GM19238 (cell line): ENCODE measurements around the gene DENND5B.
A peak's percentile ranks its signal among the peaks of the same experiment; 100 is the strongest.

Experiments
- DNase-seq: peaks from one replicate; pipeline ENCODE4 v3.0.0; 2011; ENCODE audit warnings: low spot score; ENCODE audit not compliant: insufficient read length

The DENND5B gene

DNA sequence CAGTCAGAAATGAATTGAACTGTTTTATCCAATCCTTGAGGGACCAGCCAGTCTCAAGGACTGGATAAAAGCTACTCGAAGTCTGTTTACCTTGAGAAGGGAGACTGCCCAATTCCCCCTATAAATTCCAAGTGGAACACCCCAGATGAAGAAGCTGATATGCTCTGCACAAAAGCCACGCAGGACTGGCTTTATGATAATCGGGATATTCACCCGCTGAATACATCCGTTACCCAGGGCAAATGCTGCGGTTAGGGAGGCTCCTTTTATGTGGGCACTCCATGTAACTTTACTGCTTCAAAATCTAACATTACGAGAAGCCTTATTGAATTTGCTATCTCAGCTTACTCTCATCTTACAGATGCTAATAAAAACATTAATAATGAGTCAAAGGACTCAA is 119.1 kb downstream of the DENND5B start:
- DNase-seq, result no peak

DNA sequence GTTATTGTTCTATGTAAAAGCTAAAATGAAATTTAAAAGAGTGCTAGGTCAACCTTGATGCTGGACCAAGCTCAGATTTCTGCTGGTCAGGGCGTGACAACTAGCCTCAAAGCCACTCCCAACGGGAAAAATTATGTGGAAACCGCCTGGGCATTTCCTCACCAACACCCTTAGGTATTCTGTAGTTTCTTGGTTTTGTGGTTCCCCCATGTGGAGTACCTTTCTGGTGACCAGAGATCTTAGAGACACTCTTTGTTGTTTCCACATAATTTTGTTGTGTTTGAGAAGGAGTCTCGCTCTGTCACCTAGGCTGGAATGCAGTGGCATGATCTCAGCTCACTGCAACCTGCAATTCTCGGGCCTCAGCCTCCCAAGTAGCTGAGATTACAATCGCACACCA is 119.9 kb downstream of the DENND5B start:
- no peak for DNase-seq

DNA sequence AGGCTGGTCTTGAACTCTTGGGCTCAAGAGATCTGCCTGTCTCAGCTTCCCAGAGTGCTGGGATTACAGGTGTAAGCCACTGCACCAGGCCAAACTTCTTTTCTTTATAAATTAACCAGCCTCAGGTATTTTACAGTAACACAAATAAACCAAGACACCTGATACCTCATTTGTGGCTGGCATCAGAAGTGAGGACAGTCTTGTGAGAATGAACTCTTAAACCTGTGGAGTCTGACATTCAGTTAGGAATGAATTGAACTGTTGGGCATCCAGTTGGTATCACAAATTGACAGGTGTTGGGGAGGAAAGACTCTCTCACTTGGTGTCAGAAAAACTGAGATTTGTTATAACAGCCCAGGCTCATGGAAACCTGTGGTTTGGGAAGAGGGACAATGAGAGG is 120.5 kb downstream of the DENND5B start:
- DNase-seq, result no peak

DNA sequence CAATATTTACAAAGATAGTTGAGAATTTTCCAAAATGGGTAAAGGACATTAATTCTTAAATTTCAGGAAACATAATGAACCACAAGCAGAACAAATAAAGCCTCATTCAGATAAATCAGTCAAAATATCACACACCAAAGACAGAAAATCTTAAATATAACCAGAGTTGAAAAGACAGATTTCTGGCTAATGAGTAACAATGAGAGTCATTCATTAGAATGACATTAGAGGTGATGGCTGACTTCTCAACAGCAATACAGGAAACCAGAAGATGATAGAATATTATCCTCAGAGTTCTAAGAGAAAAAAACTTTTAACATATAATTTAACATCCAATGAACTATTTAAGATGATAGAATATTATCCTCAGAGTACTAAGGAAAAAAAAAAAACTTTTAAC is 124.2 kb downstream of the DENND5B start:
- no peak for DNase-seq

DNA sequence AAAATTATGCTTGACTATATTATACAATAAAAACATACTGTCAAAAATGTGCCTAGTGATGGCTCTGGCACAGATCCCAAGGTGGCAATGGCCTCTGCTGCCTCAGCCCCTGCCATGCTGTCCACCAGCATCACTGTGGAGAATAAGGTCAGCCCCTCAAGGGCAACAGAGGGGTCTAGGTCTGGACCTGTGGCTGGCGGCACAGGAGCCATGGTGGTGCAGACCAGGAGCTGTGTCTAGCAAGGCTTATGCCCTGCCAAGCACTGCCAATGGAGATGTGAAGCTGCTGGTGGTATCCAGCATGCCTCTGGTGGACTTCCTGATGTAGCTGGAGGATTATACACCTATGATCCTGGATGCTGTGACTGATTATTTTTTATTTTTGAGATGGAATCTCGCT is 125.9 kb downstream of the DENND5B start:
- DNase-seq, result no peak

DNA sequence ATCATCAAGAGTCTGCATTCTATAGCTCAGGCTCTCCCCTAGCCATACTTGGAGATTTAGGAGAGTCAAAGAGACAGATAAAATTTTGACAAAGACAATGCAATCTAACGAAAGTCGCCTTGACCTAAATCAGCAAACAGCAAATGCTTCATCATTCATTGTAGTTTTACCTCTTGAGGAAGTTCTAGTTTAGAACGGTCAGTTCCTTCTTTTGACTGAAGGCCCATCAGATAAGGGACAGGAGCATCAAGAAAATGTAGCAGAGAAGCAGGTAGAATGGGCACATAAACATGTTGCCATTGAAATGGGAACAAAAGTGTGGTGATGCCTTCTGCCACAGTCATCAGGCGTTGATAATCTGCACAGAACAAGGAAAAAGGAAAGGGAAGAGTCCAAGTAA is 130.9 kb downstream of the DENND5B start:
- no peak for DNase-seq

DNA sequence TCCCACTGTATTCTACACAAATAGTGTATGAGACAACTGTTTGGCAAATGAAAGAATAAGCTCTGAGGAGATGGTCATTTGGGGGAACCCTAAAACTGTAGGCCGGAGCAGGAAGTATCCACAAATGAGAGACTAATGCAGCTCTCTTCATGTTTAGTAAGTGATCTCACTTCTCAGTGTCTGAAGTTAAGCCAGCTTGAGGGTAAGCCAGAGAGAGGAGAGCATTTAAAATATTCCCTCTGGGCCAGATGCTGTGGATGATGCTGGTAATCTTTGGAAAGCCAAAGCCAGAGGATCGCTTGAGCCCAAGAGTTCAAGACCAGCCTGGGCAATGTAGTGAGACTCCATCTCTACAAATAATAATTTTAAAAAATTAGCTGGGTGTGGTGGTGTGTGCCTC is 134.4 kb downstream of the DENND5B start:
- no peak for DNase-seq

DNA sequence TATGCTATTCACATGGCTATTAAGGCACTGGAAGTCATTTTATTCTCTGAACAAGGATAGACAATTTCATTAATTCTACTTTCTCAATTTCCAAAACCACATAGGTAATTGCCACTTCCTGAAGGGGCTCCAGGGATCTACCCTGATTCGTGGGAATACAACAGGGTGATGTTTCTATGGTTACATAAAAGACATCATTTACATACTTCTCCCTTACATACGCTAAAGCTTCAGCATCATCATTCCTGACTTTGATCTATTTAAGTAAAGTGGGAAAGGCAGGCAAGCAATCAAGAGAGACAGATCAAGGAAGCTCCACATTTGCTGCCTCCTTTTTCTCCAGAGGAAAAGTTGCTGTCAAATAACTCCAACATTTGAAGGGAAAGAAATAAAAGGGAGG is 146.2 kb downstream of the DENND5B start:
- no peak for DNase-seq

DNA sequence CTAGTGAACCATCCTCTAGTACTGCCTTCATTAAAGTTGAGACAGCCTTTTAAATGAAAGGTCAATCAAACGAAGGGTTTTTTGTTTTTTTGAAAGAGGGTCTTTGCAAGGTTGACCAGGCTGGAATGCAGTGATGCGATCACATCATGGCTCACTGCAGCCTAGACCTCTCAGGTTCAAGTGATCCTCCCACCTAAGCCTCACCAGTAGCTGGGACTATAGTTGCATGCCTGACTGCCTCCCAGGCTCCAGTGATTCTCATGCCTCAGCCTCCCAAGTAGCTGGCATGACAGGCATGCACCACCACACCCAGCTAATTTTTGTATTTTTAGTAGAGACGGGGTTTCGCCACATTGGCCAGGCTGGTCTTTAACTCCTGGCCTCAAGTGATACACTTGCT is 150.3 kb downstream of the DENND5B start:
- no peak for DNase-seq

DNA sequence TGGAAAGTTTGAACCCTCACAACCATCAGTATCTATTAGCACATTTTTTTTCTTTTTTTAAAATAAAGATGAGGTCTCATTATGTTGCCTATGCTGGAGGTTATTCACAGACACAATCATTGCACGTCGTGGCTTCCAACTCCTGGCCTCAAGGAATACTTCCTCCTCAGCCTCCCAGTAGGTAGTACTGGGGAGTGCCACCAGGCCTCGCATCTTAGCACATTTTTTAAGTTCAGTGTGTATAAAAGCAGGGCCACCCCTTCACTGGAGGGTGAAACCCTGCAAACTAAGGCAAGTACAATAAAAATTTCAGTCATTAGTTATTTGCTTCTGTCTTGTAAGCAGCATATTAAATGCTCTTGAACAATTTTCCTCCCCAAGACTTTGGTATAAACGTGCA is 150.8 kb downstream of the DENND5B start:
- DNase-seq, result no peak

DNA sequence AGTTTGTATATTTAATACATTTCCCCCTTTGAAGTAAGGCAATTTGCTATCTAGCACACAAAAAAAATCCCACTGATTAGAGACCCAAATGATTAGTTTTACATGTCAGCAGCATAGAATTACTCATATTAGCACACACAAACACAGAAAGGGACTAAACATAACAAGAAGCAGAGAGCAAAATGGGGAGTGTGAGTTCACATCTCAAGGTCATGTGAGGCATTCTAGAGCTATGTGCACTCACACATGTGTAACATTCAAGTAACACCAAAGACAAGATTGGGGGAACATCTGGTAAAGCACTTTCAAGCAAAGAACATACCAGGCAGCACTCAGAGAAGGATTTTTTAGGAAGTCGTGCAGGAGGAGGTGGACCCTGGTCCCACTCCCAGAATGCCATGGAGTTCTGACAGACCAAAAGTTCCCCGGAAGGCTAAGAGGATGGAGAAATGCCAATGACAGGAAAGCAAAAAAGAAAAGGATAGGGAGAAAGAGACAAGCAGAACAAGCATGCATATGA is 159.2 kb downstream of the DENND5B start:
- DNase-seq, result no peak

DNA sequence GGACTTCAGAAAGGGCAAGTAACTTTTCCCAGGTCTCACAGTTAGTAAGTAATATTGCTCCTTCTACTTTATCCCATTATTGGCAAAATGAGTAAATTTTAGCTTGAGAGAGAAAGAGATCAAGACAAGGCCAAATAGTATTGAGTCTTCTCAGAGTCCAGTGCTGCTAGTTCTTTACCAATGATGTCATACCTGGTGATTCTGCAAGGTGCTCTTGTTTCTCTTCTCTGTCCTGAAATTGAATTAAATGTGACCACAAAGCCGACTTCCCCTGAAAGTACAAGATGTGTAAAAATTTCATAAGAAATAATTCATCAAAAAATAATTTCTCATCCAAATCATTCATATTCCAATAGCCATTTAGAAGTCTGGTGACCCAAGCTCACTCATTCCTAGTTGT is 167.5 kb downstream of the DENND5B start:
- DNase-seq, result no peak

DNA sequence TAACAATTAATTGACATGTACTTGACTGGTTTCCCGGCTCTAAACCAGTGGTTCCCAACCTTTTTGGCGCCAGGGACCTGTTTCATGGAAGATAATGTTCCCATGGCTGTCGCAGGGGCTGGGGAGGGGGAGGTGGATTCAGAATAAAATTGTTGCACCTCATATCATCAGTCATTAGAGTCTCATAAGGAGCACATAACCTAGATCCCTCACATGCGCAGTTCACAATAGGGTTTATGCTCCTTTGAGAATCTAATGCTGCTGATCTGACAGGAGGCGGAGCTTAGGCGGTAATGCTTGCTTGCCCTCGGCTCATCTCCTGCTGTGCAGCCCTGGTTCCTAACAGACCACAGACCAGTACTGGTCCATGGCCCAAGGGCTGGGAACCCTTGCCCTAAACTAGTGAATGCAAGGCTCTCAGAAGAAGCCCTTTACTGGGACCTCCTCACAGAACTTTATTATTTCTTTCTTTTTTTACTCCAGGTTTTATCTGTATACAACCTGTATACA is 178.6 kb downstream of the DENND5B start:
- DNase-seq, result no peak

DNA sequence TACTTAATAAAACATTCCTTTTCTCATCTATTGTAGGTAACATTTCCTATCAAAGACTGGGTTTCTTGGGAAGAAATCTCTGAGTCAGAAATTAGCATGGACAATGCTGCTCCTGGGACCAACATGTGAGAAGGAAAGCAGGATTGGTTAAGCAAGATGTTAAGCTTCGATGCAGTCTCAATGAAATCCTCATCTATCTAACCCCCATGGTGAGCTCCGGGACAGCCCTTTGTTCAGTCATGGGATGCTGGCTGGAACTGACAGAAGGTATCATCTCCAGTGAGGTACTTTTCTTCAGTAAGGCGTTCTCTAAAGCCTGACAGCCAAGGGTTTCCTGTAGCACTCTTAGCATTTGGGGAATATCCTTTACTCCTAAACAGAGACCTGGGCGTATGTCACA is 182.2 kb downstream of the DENND5B start:
- no peak for DNase-seq

DNA sequence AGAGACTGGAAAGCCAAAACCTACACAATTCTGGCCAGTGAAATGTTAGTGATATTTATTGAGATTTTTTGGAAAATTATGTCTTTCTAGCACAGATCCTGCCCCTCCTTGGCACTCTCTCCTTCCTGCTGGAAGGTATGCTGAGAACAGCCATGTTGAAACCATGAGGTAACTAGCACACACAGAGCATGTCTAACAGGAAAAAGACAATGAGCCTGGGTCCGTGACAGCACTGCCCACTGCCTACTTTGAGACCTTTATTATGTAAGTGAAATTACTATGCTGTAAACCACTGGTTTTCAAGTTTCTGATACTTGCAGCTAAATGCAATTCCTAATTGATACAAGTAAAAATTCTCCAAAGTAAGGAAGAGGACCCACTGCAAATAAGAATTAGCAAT is 183.4 kb downstream of the DENND5B start:
- DNase-seq, result no peak

DNA sequence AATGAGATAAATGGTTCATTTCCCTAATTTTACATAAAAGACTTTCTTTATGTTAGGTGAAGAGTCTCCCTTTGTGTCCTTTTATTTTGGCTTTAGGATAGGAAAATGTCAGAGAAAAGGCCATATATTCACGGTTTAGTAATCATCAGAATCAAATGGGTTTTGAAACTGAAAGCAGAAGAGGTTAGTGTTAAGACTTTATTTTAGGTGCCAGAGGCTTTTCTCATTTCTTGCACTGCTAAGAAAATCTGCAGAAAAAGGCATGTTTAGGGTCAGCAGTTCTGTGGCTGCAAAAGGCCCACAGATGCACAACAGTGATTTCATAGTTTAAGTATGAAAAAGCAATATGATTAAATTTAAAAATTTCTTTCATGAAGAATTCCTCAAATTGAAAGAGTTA is 184.6 kb downstream of the DENND5B start:
- DNase-seq, result peak; percentile 23

DNA sequence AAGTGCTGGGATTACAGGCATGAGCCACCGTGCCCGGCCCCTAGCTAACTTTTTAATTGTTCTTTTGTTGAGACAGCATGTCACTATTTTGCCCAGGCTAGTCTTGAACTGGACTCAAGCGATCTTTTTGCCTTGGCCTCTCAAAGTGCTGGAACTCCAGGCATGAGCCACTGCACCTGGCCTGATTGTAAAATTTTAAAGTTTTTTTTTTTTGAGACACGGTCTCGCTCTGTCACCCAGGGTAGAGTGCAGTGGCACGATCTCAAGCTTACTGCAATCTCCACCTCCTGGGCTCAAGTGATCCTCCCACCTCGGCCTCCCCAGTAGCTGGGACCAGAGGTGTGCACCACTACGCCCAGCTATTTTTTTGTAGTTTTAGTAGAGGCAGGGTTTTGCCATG is 185.9 kb downstream of the DENND5B start:
- no peak for DNase-seq

DNA sequence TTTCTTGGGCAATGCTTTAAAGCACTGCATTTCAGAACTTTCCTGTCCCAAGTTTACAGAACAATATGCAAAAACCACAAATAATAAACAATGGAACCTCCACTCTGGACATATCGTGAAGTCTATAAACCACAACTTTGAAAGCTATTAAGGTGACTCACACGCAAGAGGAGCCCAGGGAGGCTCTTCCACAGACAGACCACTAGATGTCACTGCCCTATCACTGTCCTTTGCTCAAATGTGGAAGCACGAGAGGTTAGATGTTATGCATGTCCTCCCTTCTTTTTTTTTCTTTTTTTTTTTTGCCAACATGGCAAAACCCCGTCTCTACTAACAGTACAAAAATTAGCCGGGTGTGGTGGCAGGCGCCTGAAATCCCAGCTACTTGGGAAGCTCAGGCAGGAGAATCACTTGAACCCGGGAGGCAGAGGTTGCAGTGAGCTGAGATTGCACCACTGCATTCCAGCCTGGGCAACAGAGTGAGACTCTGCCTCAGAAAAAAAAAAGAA is 187.8 kb downstream of the DENND5B start:
- DNase-seq, result peak; percentile 46

DNA sequence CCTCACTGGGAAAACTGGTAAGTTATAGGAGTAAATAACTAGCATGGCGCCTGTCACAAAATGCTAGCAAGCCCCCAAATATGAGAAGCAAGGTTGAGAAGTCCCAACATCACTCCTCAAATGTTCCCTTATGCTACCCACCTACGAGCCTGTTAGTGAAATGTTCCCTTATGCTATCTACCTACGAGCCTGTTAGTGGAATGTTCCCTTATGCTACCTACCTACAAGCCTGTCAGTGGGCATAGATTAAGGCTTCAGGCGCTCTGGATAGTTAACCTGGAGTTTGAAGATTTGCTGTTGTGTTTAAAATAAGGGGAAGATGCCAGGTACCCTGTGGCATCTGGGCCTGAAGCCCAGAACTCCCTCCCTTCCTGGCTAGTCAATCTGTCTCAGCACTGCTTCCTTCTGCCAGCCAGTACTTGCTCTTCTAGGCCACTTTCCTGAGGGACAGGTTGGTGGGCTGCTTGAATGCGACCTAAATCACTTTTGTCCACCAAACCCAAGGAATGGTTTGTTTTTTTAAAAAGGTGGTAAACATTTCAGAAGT is 197.9 kb downstream of the DENND5B start:
- DNase-seq, result no peak

DNA sequence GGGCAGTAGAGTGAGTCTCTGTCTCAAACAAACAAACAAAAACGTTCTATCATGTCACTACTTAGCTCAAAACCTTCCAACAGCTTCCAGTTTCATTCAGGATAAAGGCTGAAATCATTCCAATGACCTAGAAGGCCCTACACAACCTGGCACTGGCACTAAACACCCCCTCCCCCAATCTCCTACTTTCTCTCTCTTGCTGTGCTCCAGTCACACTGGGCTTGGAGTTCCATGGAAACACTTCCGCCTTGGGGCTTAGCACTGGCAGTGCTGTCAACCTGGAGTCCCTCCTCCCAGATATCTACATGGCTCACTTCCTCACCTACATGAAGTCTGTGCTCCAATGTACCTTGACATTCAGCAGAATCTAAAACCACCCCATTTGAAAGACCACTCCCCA is 199.9 kb downstream of the DENND5B start:
- DNase-seq, result no peak

DNA sequence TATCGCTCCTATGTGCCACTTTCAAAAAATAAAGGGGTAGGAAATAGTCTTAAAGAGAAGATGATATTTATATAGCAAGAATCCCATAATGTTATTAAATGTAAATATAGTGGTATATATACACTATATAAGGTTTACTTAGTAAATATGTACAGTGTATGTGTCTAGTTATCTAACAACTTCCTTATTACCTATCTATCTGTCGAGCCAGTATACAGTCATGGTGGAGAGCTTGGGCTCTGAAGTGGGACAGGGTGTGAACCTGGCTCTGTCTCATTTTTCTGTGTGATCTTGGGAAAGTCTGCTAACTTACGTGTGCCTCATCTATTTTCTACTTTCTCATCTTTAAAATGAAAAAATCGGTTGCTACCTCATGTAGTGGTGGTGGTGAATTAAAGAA is 202.2 kb downstream of the DENND5B start:
- DNase-seq, result no peak

DNA sequence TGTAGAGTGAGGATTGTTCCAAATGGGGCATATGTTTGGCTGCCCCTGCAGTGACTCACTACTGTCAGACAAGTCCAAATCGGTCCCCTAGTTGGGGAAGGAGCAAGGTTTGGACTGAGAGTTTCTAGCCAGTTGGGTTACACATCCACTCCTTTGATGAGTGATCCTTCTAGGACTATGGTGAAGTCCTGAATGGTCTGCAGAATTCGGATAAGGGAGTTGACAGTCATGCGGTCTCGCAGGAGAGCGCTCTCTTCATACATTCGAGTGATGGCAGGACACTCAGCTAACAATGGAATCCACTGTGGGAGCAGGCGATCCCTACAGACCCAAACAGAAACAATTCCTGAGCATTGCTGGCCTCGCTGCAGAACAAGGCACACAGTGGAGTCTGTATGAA is 203.5 kb downstream of the DENND5B start:
- DNase-seq, result no peak

DNA sequence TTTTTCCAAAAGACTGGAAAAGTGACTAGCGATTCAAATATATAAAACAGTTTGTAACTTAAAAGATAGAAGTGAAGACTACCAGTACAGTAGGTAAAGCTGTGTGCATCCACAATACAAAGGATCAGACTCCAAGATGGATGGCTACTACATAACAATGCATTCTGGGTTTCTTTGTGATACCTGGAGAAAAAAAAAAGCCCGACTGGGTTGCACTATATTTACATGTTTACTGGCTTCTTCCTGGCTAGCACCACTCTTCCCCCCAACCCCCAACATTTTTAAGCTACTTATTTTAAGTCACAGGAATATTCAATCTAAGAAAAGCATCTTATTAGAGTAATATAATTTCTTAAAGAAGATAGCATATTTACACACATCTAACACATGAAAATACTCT is 203.9 kb downstream of the DENND5B start:
- no peak for DNase-seq

DNA sequence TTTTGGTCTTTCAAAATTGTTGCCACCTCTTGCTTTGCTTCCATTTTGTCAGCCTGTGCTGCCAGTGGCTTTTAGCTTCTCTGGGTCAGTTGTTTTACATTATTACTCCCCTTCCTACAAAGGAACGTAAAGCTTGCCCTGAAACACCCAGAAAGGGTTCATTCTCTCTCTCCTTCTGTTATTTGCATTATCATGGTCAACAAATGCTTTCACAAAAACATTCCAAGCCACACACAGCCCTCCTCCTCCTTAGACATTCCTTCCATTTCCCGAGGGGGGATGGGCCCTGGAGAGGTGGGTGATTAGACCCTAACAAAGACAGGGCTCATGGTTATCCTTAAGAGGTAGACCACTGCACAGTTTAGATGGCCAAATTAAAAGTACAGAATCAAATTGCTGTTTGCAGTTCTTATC is 204.6 kb downstream of the DENND5B start:
- DNase-seq, result no peak
